Measurements from ENCODE around the gene RAB31. TPM values are rescaled to one million over a fixed set of nuclear protein-coding genes. Genes with fewer than 3 reads are reported as not detected.

The RAB31 gene
- total and polyA plus RNA-seq, 5 donors = 9.1 to 42.3 (median 24.3) TPM

DNA sequence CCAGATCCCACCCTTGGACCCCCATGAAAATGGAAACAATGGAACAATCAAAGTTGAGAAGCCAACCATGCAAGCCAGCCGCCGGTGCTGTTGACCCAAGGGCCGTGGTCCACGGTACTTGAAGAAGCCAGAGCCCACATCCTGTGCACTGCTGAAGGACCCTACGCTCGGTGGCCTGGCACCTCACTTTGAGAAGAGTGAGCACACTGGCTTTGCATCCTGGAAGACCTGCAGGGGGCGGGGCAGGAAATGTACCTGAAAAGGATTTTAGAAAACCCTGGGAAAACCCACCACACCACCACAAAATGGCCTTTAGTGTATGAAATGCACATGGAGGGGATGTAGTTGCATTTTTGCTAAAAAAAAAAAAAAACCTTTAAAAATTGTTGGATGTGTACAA, 151.1 kb downstream of the RAB31 start:
- no peak overlapping the region for H3K27ac ChIP-seq (ENCODE audit: low read length)
- no peaks in the 10 kb centered on the region for H3K27me3 ChIP-seq (ENCODE audit: control insufficient read depth, insufficient read depth)
- 98% methylated on average over 7 of the region's 7 CpGs for WGBS
- H3K4me1 ChIP-seq (ENCODE audit: control insufficient read depth, insufficient read depth, low read length) = peaks cover 3% of the 10 kb centered on the region
- intact Hi-C loops (cut with DNase I) = no loop called here
- no peak for ATAC-seq
- H3K4me3 ChIP-seq (ENCODE audit: low read length) = no peak overlapping the region
- DNase-seq = no peak
- H3K9me3 ChIP-seq (ENCODE audit: control insufficient read depth, low read length) = no peaks in the 10 kb centered on the region

DNA sequence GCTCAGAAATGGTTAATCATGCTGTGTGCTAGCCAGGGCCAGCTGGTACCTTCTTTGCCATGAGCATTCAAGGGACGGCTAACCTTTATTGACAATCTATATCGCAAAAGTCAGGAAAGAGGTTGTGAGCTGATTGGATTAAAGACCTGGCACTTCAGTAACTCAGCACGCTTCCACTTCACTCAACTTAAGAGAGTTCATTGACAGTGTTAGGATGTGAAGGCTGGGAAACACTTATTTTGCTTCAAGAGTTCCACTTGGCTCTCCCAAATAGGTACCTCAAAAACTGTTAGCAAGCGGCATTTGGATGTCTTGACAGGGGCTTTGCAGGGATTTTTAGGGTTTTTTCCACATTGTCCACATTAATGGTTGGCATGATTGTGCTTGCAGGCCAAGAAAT, 152.6 kb downstream of the RAB31 start:
- Histone ChIP-seq H3K4me3 (ENCODE audit: low read length) (no peak overlapping the region), H3K27me3 (ENCODE audit: control insufficient read depth, insufficient read depth) (no peaks in the 10 kb centered on the region), H3K27ac (ENCODE audit: low read length) (no peak overlapping the region), H3K9me3 (ENCODE audit: control insufficient read depth, low read length) (no peaks in the 10 kb centered on the region), H3K4me1 (ENCODE audit: control insufficient read depth, insufficient read depth, low read length) (peaks cover 2% of the 10 kb centered on the region)
- 39% methylated on average over 4 of the region's 4 CpGs for WGBS
- ATAC-seq = no peak
- intact Hi-C loops (cut with DNase I) = no loop called here
- DNase-seq = no peak

DNA sequence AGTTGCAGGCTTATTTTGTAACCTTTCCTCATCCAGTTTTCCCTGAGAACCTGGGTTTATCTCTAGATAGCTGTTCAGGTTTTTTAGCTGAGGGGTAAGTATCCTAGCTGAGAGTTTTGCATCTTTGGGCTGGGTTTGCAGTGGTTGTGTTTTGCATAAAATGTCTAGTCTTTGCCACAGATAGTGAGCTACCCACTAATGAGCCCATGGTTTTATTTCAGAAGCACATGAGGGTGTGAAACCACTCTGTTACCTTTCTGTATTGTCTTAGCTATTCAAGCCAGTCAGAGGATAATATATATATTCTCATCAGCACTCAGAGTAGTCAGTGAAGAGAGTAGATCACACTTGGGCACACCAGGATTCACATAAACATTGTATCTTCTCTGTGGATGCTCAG, 153.1 kb downstream of the RAB31 start:
- Histone ChIP-seq H3K27ac (ENCODE audit: low read length) (no peak overlapping the region), H3K4me1 (ENCODE audit: control insufficient read depth, insufficient read depth, low read length) (peaks cover under 1% of the 10 kb centered on the region), H3K4me3 (ENCODE audit: low read length) (no peak overlapping the region), H3K9me3 (ENCODE audit: control insufficient read depth, low read length) (no peaks in the 10 kb centered on the region), H3K27me3 (ENCODE audit: control insufficient read depth, insufficient read depth) (no peaks in the 10 kb centered on the region)
- ATAC-seq (no peak), DNase-seq (no peak)
- intact Hi-C loops (cut with DNase I) = no loop called here

DNA sequence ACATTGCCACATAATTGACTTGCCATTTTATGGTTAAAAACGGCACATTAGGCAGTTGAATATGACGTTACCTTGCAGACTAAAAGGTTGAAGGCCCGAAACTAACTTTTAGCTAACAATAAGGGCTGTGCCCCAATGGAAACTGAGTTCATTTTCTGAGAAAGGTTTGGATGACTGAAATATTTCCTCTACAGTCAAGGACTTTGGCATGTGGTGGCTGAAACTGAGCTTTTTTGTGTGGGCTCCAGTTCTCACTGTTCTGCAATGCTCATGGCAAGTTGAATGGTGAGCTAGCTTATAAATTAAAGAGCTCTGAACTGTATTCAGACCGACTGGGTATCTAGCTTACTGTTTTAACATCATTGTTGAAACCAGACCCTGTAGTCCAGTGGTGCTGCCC, 153.8 kb downstream of the RAB31 start:
- WGBS = 80% methylated on average over 4 of the region's 4 CpGs
- Histone ChIP-seq H3K27me3 (ENCODE audit: control insufficient read depth, insufficient read depth) (no peaks in the 10 kb centered on the region), H3K9me3 (ENCODE audit: control insufficient read depth, low read length) (no peaks in the 10 kb centered on the region), H3K4me3 (ENCODE audit: low read length) (no peak overlapping the region), H3K4me1 (ENCODE audit: control insufficient read depth, insufficient read depth, low read length) (no peaks in the 10 kb centered on the region), H3K27ac (ENCODE audit: low read length) (no peak overlapping the region)
- DNase-seq (no peak), ATAC-seq (no peak)
- intact Hi-C loops (cut with DNase I) = no loop called here

DNA sequence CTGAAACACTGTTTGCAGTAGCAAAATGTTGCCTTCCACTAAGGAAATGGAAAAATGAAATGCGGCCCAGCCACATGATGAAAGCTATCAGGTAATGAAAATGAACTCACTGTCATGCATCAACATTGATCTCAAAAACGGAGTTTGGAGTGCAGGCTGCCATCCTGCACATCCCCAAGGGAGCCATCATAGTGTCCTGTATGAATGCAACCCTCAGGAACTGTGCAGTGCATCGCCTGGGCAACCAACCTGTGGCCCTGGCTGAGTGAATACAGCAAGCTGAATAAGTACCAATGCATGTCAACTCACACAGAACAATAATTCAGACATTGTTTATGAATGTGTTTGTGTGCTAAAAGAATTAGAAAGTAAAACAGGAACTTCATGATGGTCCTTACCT, 154.6 kb downstream of the RAB31 start:
- no peak for DNase-seq
- Histone ChIP-seq H3K4me1 (ENCODE audit: control insufficient read depth, insufficient read depth, low read length) (no peaks in the 10 kb centered on the region), H3K4me3 (ENCODE audit: low read length) (no peak overlapping the region), H3K9me3 (ENCODE audit: control insufficient read depth, low read length) (no peaks in the 10 kb centered on the region), H3K27me3 (ENCODE audit: control insufficient read depth, insufficient read depth) (no peaks in the 10 kb centered on the region), H3K27ac (ENCODE audit: low read length) (no peak overlapping the region)
- no peak for ATAC-seq
- intact Hi-C loops (cut with DNase I) = no loop called here
- 65% methylated on average over 3 of the region's 3 CpGs for WGBS

DNA sequence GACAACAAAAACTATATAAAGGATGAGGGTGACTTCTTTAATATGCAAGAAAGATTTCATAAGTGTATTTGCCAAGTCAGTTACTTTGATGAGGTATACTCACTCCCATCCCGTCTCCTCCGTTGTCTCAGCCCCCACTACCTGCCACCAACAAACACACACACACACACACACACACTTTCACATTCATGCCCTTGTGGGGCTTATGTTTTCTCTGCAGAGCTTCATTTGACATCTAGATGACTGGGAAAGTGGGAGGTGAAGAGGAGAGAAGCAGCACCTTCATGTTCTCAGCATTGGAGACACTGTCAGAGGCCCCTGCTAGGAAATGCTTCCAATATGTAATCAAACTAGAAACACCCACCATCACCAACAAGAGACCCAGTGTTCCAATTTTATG, 155.2 kb downstream of the RAB31 start:
- intact Hi-C loops (cut with DNase I) = no loop called here
- H3K27ac ChIP-seq (ENCODE audit: low read length) = no peak overlapping the region
- 40% methylated on average over 2 of the region's 2 CpGs for WGBS

DNA sequence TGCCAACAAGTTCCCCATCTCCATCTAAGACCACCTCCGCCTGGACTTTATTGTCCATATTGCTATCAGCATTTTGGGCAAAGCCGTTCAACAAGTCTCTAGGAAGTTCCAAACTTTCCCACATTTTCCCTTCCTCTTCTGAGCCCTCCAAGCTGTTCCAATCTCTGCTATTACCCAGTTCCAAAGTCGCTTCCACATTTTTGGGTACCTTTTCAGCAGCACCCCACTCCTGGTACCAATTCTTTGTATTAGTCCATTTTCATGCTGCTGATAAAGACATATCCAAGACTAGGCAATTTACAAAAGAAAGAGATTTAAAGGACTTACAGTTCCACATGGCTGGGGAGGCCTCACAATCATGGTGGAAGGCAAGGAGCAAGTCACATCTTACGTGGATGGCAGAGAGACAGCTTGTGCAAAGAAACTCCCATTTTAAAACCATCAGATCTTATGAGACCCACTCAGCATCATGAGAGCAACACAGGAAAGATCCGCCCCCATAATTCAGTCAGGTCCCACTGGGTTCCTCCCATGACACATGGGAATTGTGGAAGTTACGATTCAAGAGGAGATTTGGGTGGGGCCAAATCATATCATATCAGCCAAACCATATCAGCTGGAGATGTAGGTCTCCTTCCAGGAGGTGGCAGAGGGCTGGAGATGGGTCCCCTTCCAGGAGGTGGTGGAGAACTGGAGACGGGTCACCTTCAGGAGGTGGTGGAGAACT, 157.8 kb downstream of the RAB31 start:
- H3K4me1 ChIP-seq (ENCODE audit: control insufficient read depth, insufficient read depth, low read length) = peaks cover 3% of the 10 kb centered on the region
- intact Hi-C loops (cut with DNase I) = no loop called here
- no peak overlapping the region for H3K4me3 ChIP-seq (ENCODE audit: low read length)
- WGBS = 97% methylated on average over 7 of the region's 7 CpGs
- ATAC-seq (no peak), DNase-seq (no peak)
- H3K27ac ChIP-seq (ENCODE audit: low read length) = no peak overlapping the region
- H3K9me3 ChIP-seq (ENCODE audit: control insufficient read depth, low read length) = no peaks in the 10 kb centered on the region
- H3K27me3 ChIP-seq (ENCODE audit: control insufficient read depth, insufficient read depth) = no peaks in the 10 kb centered on the region

More for the DNA sequence above, 155.2 kb downstream of the RAB31 start:
- no peak for DNase-seq
- H3K4me3 ChIP-seq (ENCODE audit: low read length) = no peak overlapping the region
- H3K9me3 ChIP-seq (ENCODE audit: control insufficient read depth, low read length) = no peaks in the 10 kb centered on the region
- ATAC-seq = no peak
- no peaks in the 10 kb centered on the region for H3K27me3 ChIP-seq (ENCODE audit: control insufficient read depth, insufficient read depth)
- H3K4me1 ChIP-seq (ENCODE audit: control insufficient read depth, insufficient read depth, low read length) = no peaks in the 10 kb centered on the region

DNA sequence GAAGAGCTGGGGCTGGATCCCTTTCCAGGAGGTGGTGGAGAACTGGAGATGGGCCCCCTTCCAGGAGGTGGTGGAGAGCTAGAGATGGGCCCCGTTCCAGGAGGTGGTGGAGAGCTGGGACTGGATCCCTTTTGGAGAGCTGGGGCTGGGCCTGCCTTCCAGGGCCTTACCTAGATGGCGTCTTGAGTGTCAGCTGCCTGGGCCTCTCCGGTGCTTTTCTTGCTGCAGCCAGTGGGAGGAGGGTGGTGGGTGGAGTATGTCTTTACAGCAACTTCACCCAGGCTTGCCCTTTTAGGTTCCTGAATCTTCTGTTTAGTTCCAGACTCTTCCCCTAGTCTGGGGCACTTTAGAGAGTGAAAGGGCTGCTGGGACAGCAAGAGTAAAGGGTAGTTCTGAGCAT, 158.5 kb downstream of the RAB31 start:
- H3K4me3 ChIP-seq (ENCODE audit: low read length) = no peak overlapping the region
- no peak overlapping the region for H3K27ac ChIP-seq (ENCODE audit: low read length)
- H3K27me3 ChIP-seq (ENCODE audit: control insufficient read depth, insufficient read depth) = no peaks in the 10 kb centered on the region
- no peaks in the 10 kb centered on the region for H3K9me3 ChIP-seq (ENCODE audit: control insufficient read depth, low read length)
- peaks cover 3% of the 10 kb centered on the region for H3K4me1 ChIP-seq (ENCODE audit: control insufficient read depth, insufficient read depth, low read length)
- ATAC-seq (no peak), DNase-seq (no peak)
- intact Hi-C loops (cut with DNase I) = no loop called here
- 96% methylated on average over 3 of the region's 3 CpGs for WGBS

DNA sequence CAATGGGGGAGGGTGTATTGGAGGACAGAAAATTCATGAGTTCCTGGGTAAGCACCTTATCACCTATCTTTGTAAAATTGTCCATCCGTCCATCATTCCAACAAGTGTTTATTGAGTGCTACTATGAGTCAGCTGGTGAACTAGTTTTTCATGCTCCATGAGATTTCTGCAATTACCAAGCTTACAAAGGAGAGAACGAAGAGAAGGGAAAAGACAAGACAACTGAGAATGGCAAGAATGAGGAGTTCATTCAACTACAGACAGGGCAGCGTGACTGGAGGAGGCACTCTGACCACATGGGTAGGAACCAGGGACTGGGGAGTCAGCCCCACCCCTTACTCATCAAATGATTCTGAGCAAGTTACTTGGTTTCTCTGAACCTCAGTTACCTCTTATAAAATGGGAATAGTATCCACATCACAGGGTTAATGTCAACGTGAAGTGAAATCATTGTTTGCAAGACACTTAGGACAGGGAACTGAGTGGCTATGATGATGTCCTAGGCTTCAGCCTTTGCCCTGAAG, 159.0 kb downstream of the RAB31 start:
- ATAC-seq = no peak
- 89% methylated on average over 4 of the region's 4 CpGs for WGBS

DNA sequence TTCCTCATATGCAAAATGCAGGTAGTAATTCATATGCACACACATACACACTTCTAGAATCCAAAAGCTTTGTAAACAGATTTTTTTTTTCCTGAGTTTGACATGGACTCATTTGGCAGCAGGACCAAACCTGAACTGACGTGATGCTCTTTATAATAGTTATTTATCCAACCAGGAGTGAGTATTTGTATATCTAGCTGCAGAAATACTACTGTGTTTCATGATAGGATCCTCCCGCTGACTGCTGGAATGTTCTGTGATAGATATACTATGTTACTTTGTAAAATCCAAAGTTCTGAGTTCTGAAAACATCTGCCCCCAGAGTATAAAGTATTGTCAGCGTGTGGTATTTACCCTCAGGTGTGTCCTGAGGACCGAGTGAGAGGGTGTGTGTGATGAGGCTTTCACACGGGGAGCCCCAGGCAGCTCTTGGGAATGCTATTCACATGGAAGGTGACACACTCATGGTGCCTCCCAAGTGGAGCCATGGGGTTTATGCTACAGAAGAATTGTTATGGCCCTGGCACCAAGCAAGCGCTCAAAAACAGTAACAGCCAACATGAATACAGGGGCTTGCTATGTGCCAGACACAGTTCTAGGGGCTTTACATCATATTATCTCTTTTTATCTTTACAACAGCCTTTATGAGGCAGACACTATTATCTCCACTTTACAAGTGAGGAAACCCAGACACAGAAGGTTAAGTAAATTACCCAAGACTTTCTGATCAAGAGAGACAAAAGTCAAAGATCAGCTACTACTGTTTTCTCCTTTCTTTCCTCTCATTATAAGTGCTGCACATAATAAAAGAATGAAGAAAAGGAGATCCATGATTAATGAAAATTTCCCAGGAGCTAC, 161.0 kb downstream of the RAB31 start:
- intact Hi-C loops (cut with DNase I) = no loop called here
- WGBS = 65% methylated on average over 6 of the region's 6 CpGs

More for the DNA sequence above, 159.0 kb downstream of the RAB31 start:
- Histone ChIP-seq H3K9me3 (ENCODE audit: control insufficient read depth, low read length) (no peaks in the 10 kb centered on the region), H3K4me1 (ENCODE audit: control insufficient read depth, insufficient read depth, low read length) (peaks cover 3% of the 10 kb centered on the region), H3K27me3 (ENCODE audit: control insufficient read depth, insufficient read depth) (no peaks in the 10 kb centered on the region), H3K27ac (ENCODE audit: low read length) (no peak overlapping the region), H3K4me3 (ENCODE audit: low read length) (no peak overlapping the region)
- no peak for DNase-seq
- intact Hi-C loops (cut with DNase I) = no loop called here

DNA sequence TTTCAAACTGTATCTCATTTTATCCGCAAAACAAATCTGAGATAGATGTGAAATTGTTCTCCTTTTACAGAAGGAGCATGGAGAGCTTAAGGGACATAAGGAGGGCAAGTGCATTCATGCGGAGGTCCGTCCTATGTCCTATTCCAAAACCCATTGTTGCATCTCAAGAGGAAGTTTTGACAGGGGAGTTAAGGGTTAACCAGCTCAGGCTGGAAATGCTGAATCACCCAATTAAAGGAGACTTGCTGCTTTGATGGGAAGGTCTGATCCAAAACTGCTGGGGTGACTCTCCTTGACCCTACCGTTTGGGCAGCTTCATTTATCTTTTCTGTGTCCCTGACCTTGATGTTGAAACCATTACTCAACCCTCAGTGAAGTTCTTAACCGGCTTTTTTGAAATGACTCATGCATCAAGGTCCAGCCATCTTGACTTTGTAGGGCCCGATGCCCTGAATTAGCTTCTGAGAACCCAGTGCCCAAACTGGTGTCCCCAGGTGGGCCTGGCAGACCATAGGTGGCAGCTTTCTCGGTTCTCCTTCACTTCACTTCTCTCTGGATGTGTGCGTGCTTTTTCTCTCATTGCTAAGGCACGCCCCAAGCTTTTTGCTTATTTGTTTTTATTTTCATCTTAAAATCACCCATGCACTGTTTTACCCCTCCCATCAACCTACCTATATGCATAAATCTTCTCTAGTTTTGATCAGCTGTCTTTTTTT, 161.8 kb downstream of the RAB31 start:
- H3K27ac ChIP-seq (ENCODE audit: low read length) = no peak overlapping the region
- intact Hi-C loops (cut with DNase I) = no loop called here

More for the DNA sequence above, 161.0 kb downstream of the RAB31 start:
- Histone ChIP-seq H3K27ac (ENCODE audit: low read length) (no peak overlapping the region), H3K4me1 (ENCODE audit: control insufficient read depth, insufficient read depth, low read length) (peaks cover 4% of the 10 kb centered on the region), H3K9me3 (ENCODE audit: control insufficient read depth, low read length) (no peaks in the 10 kb centered on the region), H3K27me3 (ENCODE audit: control insufficient read depth, insufficient read depth) (no peaks in the 10 kb centered on the region), H3K4me3 (ENCODE audit: low read length) (no peak overlapping the region)
- no peak for DNase-seq
- no peak for ATAC-seq

More for the DNA sequence above, 161.8 kb downstream of the RAB31 start:
- Histone ChIP-seq H3K4me3 (ENCODE audit: low read length) (no peak overlapping the region), H3K9me3 (ENCODE audit: control insufficient read depth, low read length) (no peaks in the 10 kb centered on the region), H3K27me3 (ENCODE audit: control insufficient read depth, insufficient read depth) (no peaks in the 10 kb centered on the region), H3K4me1 (ENCODE audit: control insufficient read depth, insufficient read depth, low read length) (peaks cover 4% of the 10 kb centered on the region)
- DNase-seq (no peak), ATAC-seq (peak; percentile 27 to 64)
- WGBS = 69% methylated on average over 9 of the region's 9 CpGs

Measured in right cardiac atrium (tissue), 5 donors.